GM18909 (cell line): Measurements from ENCODE around the gene KRAS.
"Not testable (repeated sequence)": the region's sequence is repeated elsewhere in the genome, so short reads cannot be mapped to it uniquely, and the experiment has no call there.

Source experiments
- ATAC-seq: cut with Tn5 transposase; IDR thresholded peaks from one replicate; pipeline ENCODE4 v1.9.1; 2021; ENCODE audit warnings: mild to moderate bottlenecking; ENCODE audit not compliant: unreplicated experiment, poor library complexity

Gene KRAS

GRCh38 chr12:25250744-25251730 is at the start of gene KRAS:
Gene KRAS, minus strand, starts transcription at chr12:25250929.
- peak; percentile 81 for ATAC-seq

GRCh38 chr12:25296381-25296780 is 45.7 kb upstream of the KRAS start:
- no peak for ATAC-seq

DNA sequence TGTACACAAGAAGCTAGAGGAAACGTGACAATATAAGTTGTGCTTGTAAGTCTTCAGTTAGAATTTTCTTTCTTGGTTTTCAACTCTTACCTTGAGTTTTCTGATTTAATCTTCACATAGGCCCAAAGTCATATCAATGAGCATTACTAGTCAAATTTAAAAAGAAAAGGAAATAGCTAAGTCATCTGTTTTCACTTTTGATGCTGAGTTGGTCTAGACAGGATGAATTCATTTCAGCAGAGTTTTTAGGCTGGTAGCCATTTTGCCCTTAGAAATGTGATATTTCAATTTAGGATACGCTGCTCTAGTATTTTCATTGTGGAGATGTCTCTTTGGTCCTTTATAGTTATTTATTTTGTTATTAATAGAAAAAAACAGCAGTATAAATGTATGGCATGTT is 44.6 kb upstream of the KRAS start:
- ATAC-seq = no peak

GRCh38 chr12:25293653-25294052 is 42.9 kb upstream of the KRAS start:
- ATAC-seq = no peak

- not testable (repeated sequence) for ATAC-seq
Observed at GRCh38 chr12:25292810-25293221, 42.1 kb upstream of the KRAS start.

DNA sequence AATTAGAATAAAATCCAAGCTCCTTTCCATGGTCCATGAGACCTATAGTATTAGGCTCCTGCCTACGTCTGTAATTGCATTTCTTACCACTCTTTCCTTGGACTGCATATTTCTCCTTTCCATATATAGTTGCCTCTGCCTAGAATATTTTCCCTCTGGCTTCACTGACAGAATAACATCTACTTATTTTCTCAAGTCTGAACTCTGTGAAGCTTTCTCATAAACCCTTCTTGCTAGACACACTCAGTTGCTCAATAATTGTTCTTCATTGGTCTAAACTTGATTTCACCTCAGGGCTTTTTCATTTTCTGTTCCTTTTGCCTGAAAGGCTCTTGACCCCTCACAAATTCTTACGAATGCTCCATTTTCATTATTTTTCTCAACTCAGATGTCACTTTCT is 36.9 kb upstream of the KRAS start:
- no peak for ATAC-seq

GRCh38 chr12:25286837-25287236 is 36.1 kb upstream of the KRAS start:
- no peak for ATAC-seq

GRCh38 chr12:25284024-25284423 is 33.3 kb upstream of the KRAS start:
- no peak for ATAC-seq

DNA sequence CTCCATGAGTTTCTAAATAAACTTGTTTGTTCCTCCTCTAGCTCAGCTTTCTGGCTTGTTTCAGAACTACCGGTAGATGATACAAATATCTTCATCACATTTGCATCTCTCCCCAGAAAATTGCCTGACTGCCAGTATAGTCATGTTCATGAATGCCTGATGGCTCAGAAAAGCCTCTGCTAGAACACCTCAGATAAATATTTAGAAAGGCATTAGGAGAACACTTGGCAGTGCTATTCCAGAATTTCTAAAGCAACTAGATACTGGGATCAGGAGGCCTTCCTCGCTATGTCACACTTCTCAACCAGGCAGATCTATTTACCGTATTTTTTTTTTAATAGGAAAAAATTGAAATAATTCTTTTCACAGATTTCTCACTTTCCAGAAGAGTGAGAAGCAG is 32.3 kb upstream of the KRAS start:
- no peak for ATAC-seq

- no peak for ATAC-seq
Observed at GRCh38 chr12:25280082-25280481, 29.4 kb upstream of the KRAS start.

GRCh38 chr12:25278269-25278668 is 27.5 kb upstream of the KRAS start:
- no peak for ATAC-seq

GRCh38 chr12:25276199-25276937 is 25.6 kb upstream of the KRAS start:
- no peak for ATAC-seq

GRCh38 chr12:25271486-25272098 is 20.9 kb upstream of the KRAS start:
- no peak for ATAC-seq

GRCh38 chr12:25269701-25270100 is 19.0 kb upstream of the KRAS start:
- peak; percentile 85 for ATAC-seq

DNA sequence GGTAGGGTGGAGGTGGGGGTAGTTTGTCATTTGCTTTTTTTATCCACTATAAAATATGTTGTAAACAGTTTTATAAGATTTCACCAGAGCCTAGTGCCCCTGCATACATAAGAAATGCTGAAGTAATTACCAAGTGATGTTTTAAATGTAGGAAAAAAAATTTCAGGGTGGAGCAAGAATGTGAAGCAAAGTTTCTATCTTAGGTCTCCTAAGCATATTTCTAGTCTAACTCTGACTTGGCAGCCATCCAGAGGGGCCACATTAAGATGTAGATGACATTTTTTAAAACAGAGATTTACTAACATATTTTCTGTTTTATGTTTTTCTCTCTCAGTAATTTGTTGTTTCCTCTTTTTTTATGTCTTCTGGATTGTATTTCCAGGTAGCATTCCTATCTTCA is 15.8 kb upstream of the KRAS start:
- ATAC-seq = no peak

DNA sequence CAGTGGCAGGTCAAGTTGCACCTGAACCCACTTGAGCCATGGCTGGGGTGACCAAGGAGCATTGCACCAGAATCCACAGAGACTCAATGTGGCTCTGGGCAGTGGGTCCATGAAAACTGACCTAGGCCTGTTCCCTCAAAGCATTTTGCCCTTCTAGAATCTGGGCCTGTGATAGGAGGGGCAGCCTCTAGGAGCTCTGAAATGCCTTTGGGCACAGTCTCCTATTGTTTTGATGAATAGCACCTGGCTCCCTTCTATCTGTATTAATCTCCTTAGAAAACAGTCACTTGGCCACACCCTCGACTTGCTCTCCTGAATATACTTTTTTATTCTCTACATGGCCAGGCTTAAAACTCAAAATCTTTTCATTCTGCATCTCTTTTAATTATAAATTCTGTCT is 14.1 kb upstream of the KRAS start:
- no peak for ATAC-seq

GRCh38 chr12:25264114-25264513 is 13.4 kb upstream of the KRAS start:
- no peak for ATAC-seq

DNA sequence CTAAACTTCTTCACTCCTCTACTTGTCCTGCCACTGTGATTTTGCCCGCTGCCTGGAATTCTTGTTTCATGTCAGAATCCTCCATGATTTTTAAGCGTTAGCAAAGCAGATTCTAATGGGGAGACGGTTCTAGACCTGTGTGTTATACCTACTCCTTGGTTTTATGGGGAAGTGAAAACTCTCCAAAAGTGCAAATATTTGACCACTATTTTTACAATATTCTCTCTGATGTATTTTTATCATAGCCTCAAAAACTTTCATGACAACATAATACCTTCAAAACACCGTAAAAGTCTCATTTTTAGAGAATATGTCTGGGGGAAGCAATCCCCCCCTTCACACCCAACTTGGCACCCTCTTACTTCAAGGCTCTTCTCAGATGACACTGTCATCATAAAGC is 12.9 kb upstream of the KRAS start:
- no peak for ATAC-seq

GRCh38 chr12:25262389-25263074 is 11.8 kb upstream of the KRAS start:
- ATAC-seq = no peak

- no peak for ATAC-seq
Observed at GRCh38 chr12:25257590-25258324, 7.0 kb upstream of the KRAS start.
